Fibroblast of villous mesenchyme (primary cell): ENCODE results near the gene NALCN. TPM values are rescaled to one million over a fixed set of nuclear protein-coding genes. Genes with fewer than 3 reads are reported as not detected.
A peak's percentile ranks its signal among the peaks of the same experiment; 100 is the strongest.

Experiments
- DNase-seq: peaks from one replicate; pipeline ENCODE4 v3.0.0-alpha.2; 2010; ENCODE audit warnings: low read depth
- H3K4me3 ChIP-seq: 2 replicates; pipeline ENCODE4 v1.5.1; 2011; ENCODE audit warnings: low read depth, mild to moderate bottlenecking, low read length
- CTCF ChIP-seq: IDR thresholded peaks from 2 replicates; pipeline ENCODE4 v1.5.1; 2012; ENCODE audit warnings: low read depth, mild to moderate bottlenecking, low read length; ENCODE audit not compliant: insufficient read depth
- total RNA-seq: library from RNA; depleted of rRNA; stranded (reverse); fragments of >200 nt; gene quantifications from 2 replicates; pipeline ENCODE4 v1.2.3, GENCODE V29; 2012

The NALCN gene
- total RNA-seq: 1.7 and 6.4 TPM in 2 replicates

- DNase-seq: peak; percentile 24
- peak within 1 kb of the TSS; percentile 70 for H3K4me3 ChIP-seq
- no peak for TF ChIP-seq CTCF
These were observed at the start of gene NALCN for GRCh38 chr13:101416181-101417042. TSS of gene NALCN (minus strand) at chr13:101416508. CDS start at chr13:101399126, 17,382 bp downstream.

GRCh38 chr13:101465877-101466276 is 49.6 kb upstream of the NALCN start:
- H3K4me3 ChIP-seq: no peak overlapping the region
- DNase-seq: no peak
- no peak for TF ChIP-seq CTCF

- no peak for DNase-seq
- no peak overlapping the region for H3K4me3 ChIP-seq
- TF ChIP-seq CTCF: no peak
These were observed 40.9 kb upstream of the NALCN start for GRCh38 chr13:101457176-101457575.

- DNase-seq: peak; percentile 90
- no peak overlapping the region for H3K4me3 ChIP-seq
- no peak for TF ChIP-seq CTCF
These were observed 39.6 kb upstream of the NALCN start for GRCh38 chr13:101455863-101456262.

- no peak for DNase-seq
- TF ChIP-seq CTCF: no peak
- H3K4me3 ChIP-seq: peak overlapping the region; percentile 3
These were observed 38.5 kb upstream of the NALCN start for GRCh38 chr13:101454767-101455166.

- H3K4me3 ChIP-seq: peak overlapping the region; percentile 71
- peak; percentile 39 for TF ChIP-seq CTCF
- DNase-seq: no peak
These were observed 37.5 kb upstream of the NALCN start for GRCh38 chr13:101453784-101454201.
